HG02610 (cell line): ENCODE data around the gene MTIF2.
"Not testable (repeated sequence)": the region's sequence is repeated elsewhere in the genome, so short reads cannot be mapped to it uniquely, and the experiment has no call there.

Experiments
- ATAC-seq: cut with Tn5 transposase; IDR thresholded peaks from one replicate; pipeline ENCODE4 v1.9.1; 2021; ENCODE audit warnings: mild to moderate bottlenecking, moderate library complexity; ENCODE audit not compliant: unreplicated experiment

Gene MTIF2

DNA sequence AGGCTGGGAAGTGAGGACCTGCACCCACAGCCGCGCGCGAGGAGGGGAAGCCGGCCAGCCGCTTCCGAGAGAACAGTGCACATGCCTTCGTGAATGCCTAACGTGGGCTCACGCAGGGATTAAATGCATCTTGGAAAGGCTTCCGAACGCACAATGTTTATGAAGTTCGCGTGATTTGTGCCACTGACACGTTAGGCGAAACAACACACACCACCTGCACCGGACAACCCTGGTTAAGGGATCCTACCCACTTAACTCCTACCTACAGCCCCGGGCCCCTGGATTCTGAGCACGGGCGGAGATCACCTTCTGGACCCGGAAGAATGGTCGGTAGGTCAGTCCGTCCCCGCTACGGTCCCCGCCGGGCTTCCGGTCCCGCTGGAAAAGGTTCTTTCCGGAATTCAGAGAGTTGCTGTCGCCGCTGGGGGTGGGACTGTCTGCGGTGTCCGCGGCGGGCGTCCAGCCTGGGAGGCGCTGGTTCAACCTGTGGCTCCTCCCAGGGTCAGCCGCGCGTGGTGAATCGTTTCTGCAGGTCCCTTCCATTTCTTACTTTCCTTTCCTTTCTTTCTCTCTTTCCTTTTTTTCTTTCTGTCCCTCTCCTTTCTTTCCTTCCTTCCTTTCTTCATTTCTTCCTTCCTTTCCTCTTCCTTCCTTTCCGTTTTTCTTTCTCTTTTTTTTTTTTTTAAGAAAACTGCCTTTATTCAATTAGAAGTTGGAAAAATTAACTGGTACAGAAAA is at the start of gene MTIF2:
Gene MTIF2 (minus strand): TSS at position 325 of the 738 bp plus-strand sequence. CDS start 5,373 bp downstream, outside the sequence.
- peak; percentile 98 for ATAC-seq

- ATAC-seq, result no peak
Observed at GRCh38 chr2:55314985-55315384, 46.0 kb upstream of the MTIF2 start.

DNA sequence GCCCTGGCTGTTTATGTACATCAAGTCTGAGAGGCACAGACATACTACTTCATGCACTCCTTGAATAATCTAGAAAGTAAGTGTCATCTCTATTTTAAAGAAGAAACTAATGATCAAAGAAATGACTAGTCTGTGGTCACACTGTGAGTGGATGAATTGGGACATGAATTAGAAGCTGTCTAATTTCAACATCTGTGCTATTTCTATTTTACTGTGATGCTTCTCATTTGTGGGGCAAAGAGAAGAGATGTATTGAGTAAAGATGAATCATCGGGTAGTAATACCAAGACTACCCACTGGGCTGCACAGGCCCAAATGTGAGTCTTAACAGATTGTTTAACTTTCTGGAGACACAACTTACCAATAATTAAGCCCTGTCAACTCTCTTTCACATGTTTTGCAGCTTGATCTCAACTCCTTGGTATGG is 42.4 kb upstream of the MTIF2 start:
- ATAC-seq, result peak; percentile 97

DNA sequence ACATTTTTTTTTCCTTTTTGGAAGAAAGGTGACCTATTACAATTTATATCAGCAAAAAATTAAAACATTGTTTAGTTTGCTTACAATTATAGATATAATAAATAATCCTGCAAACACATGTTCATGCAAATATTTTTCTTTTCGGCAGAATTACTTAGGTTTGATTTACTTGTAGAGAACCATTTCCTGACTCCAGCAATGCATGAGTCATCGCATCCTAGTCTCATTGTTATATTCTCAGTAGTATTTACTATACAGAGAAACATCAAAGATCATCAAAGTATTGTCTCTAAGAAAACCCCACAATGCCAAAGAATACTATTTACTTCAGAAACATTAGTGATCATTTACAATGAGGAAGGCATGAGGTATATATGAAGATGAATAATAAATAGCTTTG is 40.4 kb upstream of the MTIF2 start:
- ATAC-seq, result no peak

- peak; percentile 87 for ATAC-seq
Observed at GRCh38 chr2:55302241-55302640, 33.2 kb upstream of the MTIF2 start.

GRCh38 chr2:55301277-55301676 is 32.2 kb upstream of the MTIF2 start:
- peak; percentile 53 for ATAC-seq

DNA sequence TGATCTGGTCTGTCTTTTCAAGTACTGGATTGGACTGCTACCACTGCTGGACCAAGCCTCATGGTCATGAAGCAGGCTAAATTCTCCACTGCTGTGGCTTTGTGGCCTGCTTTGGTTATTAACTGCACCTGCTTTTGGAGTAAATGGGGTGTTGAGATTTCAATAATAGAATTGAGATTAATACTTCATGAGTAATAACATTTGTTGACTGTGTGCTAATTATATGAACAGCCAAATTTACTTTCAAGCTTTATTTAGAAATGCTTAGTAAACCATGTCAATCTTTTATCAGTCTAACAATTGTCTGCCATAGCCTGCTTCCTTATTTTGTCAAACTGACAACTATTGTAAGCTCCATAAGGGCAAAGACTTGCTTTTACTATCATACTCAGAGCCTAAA is 27.4 kb upstream of the MTIF2 start:
- ATAC-seq, result peak; percentile 54

DNA sequence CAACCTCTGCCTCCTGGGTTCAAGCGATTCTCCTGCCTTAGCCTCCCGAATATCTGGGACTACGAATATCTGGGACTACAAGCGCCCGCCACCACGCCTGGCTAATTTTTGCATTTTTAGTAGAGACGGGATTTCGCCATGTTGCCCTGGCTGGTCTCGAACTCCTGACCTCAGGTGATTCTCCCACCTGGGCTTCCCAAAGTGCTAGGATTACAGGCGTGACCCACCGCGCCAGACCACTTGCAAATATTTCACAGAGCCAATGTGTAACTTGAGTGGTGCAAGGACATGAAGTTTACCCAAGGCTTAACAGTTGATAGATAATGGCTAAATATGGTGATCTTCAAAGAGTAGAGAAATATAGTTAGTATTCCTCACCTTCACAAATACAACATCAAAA is 14.1 kb upstream of the MTIF2 start:
- no peak for ATAC-seq

DNA sequence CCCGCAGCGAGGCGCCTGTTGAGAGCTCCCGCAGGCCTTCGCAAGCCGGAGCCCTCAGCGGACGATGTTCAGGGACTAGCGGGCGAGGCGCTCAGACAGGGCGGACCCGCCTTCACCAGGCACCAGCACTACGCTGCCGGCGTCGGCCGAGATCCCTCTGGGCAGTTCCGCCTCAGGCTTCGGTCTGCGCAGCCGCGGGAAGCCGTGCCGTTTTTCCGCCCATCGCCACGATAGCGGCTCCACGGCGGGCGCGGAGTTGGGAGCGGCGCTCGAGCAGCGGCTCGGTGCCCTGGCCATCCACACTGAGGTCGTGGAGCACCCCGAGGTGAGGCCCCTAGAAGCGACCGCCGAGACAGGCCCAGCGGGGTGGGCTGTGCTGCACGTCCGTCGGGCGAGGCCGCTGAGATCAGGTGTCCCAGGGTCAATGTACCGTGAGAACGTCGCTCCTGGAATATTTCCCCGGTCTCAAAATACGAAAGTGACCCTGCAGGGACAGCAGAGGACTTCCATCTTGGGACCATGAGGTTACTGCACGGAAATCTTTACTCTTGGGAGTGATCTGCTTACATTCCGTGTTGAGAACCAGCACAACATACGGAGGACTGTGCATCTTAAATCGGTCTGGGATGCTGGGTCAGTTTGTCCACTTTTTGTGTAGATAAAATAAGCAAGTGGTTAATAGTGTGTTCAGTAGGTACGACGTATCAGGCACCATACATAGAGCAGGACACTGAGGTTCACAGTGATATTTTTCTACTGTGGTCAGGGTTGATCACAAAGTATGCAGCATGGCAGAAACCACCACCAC is 13.3 kb upstream of the MTIF2 start:
- peak; percentile 99 for ATAC-seq

DNA sequence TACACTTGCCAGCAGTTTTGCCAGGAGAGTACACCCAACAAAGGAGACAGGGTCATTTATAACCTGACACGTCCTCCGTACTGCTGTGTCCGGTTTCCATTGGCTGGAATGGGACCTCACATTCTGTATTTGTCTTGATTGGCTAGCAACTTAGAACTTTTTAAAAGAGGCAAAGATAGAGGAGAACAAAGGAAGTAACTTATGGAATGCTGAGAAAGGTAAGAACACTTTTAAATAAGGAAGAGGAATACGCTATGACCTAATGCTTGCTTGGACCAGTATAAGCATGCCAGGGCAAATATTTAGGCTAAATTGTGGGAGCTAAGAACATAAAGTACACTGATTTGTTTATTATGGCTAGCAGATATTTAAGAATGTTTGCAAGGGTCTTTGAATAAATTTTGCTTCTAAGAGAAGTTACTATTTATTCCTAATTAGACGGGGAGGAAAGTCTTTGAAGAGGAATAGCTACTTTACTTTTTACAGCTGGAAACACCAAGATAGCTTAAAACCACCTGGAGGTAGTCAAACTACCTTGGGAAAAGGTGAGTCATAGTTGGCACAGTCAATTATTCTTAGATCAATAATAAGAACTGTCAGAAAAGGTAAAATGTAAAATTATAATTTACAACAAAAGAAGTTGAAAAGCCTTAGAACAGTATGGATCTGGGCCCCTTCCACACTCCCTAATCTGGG is 12.0 kb upstream of the MTIF2 start:
- not testable (repeated sequence) for ATAC-seq

GRCh38 chr2:55279859-55280424 is 10.9 kb upstream of the MTIF2 start:
- ATAC-seq, result not testable (repeated sequence)

DNA sequence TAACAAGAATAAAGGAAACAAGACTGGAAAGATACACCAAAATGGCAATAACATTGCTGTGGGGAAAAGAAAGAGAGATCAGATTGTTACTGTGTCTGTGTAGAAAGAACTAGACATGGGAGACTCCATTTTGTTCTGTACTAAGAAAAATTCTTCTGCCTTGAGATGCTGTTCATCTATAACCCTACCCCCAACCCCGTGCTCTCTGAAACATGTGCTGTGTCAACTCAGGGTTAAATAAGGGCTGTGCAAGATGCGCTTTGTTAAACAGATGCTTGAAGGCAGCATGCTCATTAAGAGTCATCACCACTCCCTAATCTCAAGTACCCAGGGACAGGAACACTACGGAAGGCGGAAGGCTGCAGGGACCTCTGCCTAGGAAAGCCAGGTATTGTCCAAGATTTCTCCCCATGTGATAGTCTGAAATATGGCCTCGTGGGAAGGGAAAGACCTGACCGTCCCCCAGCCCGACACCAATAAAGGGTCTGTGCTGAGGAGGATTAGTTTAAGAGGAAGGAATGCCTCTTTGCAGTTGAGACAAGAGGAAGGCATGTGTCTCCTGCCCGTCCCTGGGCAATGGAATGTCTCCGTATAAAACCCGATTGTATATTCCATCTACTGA is 10.3 kb upstream of the MTIF2 start:
- ATAC-seq, result not testable (repeated sequence)

GRCh38 chr2:55277310-55277709 is 8.3 kb upstream of the MTIF2 start:
- no peak for ATAC-seq

- ATAC-seq, result not testable (repeated sequence)
Observed at GRCh38 chr2:55274346-55274745, 5.3 kb upstream of the MTIF2 start.

GRCh38 chr2:55269645-55269990 is 587 bp upstream of the MTIF2 start:
- no peak for ATAC-seq

GRCh38 chr2:55268288-55268906 is 634 bp downstream of the MTIF2 start:
- no peak for ATAC-seq

DNA sequence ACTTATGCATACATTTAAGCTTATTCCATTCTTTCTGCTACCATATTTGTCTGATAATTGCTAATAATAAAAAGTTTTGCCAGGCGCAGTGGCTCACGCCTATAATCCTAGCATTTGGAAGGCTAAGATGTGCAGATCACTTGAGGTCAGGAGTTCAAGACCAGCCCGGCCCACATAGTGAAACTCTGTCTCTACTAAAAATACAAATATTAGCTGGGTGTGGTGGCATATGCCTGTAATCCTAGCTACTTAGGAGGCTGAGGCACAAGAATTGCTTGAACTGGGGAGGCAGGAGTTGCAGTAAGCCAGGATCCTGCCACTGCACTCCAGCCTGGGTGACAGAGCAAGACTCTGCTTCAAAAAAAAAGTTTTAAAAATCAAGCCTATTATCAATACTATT is 9.4 kb downstream of the MTIF2 start:
- ATAC-seq, result not testable (repeated sequence)

GRCh38 chr2:55252832-55253231 is 16.2 kb downstream of the MTIF2 start:
- ATAC-seq, result no peak

DNA sequence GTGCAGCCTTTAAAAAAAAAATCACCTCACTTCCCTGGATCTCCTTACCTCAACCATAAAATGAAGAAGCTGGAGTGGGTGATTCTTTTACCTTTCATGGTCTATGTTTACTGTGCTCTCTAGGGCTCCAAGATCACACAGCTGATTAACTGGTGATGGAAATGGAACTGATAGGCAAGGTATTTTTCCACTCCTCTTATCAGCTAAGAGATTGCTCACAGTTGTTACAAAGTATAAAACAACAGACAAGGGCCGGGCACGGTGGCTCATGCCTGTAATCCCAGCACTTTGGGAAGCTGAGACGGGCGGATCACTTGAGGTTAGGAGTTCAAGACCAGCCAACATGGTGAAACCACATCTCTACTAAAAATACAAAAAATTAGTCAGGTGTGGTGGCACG is 22.0 kb downstream of the MTIF2 start:
- ATAC-seq, result no peak

DNA sequence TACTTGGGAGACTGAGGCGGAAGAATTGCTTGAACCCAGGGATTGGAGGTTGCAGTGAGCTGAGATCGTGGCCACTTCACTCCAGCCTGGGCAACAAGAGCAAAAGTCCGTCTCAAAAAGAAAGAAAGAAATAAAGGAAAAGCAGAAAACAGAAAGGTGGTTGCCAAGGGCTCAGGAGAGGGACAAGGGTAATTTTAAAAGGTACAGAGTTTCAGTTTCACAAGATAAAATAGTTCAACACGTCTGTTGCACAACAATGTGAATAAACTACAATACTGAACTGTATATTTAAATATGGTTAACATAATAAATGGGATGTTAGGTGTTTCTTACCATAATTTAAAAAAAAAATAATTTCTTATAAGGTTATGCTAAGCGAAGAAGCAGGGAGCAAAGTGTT is 23.6 kb downstream of the MTIF2 start:
- ATAC-seq, result no peak
